ENCODE results near the gene CERK. TPM values are rescaled to one million over a fixed set of nuclear protein-coding genes. Genes with fewer than 3 reads are reported as not detected.

CERK gene
- total RNA-seq, 1 donor, result 28.2 TPM

GRCh38 chr22:46641811-46642266, 96.2 kb downstream of the CERK start:
- no peaks in the 10 kb centered on the region for H3K27me3 ChIP-seq (ENCODE audit: insufficient read depth, low read length)
- H3K4me3 ChIP-seq (ENCODE audit: insufficient read depth, low read length), result no peak overlapping the region
- H4K20me1 ChIP-seq (ENCODE audit: insufficient read depth, low read length), result peaks cover 41% of the 10 kb centered on the region
- no peak overlapping the region for H3K27ac ChIP-seq (ENCODE audit: low read depth, low read length)
- DNase-seq (ENCODE audit: insufficient read length, low spot score, missing footprints), result no peak
- no peak overlapping the region for H3K4me2 ChIP-seq (ENCODE audit: insufficient read depth, low read length)
- no peaks in the 10 kb centered on the region for H3K79me2 ChIP-seq (ENCODE audit: insufficient read depth, low read length)
- no peaks in the 10 kb centered on the region for H3K4me1 ChIP-seq (ENCODE audit: insufficient read depth, low read length)
- no peaks in the 10 kb centered on the region for H3K9me3 ChIP-seq (ENCODE audit: low read depth, low read length)
- no peak for TF ChIP-seq CTCF (IDR thresholded peaks at IDR 0.05; ENCODE audit: extremely low read depth, low read depth, low read length)
- no peaks in the 10 kb centered on the region for H3K36me3 ChIP-seq (ENCODE audit: insufficient read depth, low read length)
- no peak overlapping the region for H2AFZ ChIP-seq (ENCODE audit: low read length)

- Histone ChIP-seq H3K9me3 (ENCODE audit: low read depth, low read length) (no peaks in the 10 kb centered on the region), H3K4me1 (ENCODE audit: insufficient read depth, low read length) (no peaks in the 10 kb centered on the region), H3K36me3 (ENCODE audit: insufficient read depth, low read length) (no peaks in the 10 kb centered on the region), H2AFZ (ENCODE audit: low read length) (no peak overlapping the region), H3K27me3 (ENCODE audit: insufficient read depth, low read length) (no peaks in the 10 kb centered on the region), H3K4me2 (ENCODE audit: insufficient read depth, low read length) (no peak overlapping the region), H3K4me3 (ENCODE audit: insufficient read depth, low read length) (no peak overlapping the region), H3K27ac (ENCODE audit: low read depth, low read length) (no peak overlapping the region), H3K79me2 (ENCODE audit: insufficient read depth, low read length) (no peaks in the 10 kb centered on the region), H4K20me1 (ENCODE audit: insufficient read depth, low read length) (peaks cover 38% of the 10 kb centered on the region)
- TF ChIP-seq CTCF (IDR thresholded peaks at IDR 0.05; ENCODE audit: extremely low read depth, low read depth, low read length), result no peak
- no peak for DNase-seq (ENCODE audit: insufficient read length, low spot score, missing footprints)
Observed at GRCh38 chr22:46640293-46641055, 97.6 kb downstream of the CERK start.

GRCh38 chr22:46639843-46640242, 98.2 kb downstream of the CERK start:
- no peak overlapping the region for H2AFZ ChIP-seq (ENCODE audit: low read length)
- no peak overlapping the region for H3K4me2 ChIP-seq (ENCODE audit: insufficient read depth, low read length)
- no peaks in the 10 kb centered on the region for H3K4me1 ChIP-seq (ENCODE audit: insufficient read depth, low read length)
- H3K36me3 ChIP-seq (ENCODE audit: insufficient read depth, low read length), result no peaks in the 10 kb centered on the region
- H4K20me1 ChIP-seq (ENCODE audit: insufficient read depth, low read length), result peaks cover 34% of the 10 kb centered on the region
- H3K79me2 ChIP-seq (ENCODE audit: insufficient read depth, low read length), result no peaks in the 10 kb centered on the region
- H3K27me3 ChIP-seq (ENCODE audit: insufficient read depth, low read length), result no peaks in the 10 kb centered on the region
- no peak overlapping the region for H3K27ac ChIP-seq (ENCODE audit: low read depth, low read length)
- no peaks in the 10 kb centered on the region for H3K9me3 ChIP-seq (ENCODE audit: low read depth, low read length)
- H3K4me3 ChIP-seq (ENCODE audit: insufficient read depth, low read length), result no peak overlapping the region
- DNase-seq (ENCODE audit: insufficient read length, low spot score, missing footprints), result no peak
- TF ChIP-seq CTCF (IDR thresholded peaks at IDR 0.05; ENCODE audit: extremely low read depth, low read depth, low read length), result no peak

GRCh38 chr22:46638601-46639431, 99.2 kb downstream of the CERK start:
- H3K9me3 ChIP-seq (ENCODE audit: low read depth, low read length), result no peaks in the 10 kb centered on the region
- no peaks in the 10 kb centered on the region for H3K36me3 ChIP-seq (ENCODE audit: insufficient read depth, low read length)
- no peaks in the 10 kb centered on the region for H3K27me3 ChIP-seq (ENCODE audit: insufficient read depth, low read length)
- no peak for DNase-seq (ENCODE audit: insufficient read length, low spot score, missing footprints)
- H3K27ac ChIP-seq (ENCODE audit: low read depth, low read length), result no peak overlapping the region
- H3K4me2 ChIP-seq (ENCODE audit: insufficient read depth, low read length), result no peak overlapping the region
- no peak for TF ChIP-seq CTCF (IDR thresholded peaks at IDR 0.05; ENCODE audit: extremely low read depth, low read depth, low read length)
- peaks cover 27% of the 10 kb centered on the region for H4K20me1 ChIP-seq (ENCODE audit: insufficient read depth, low read length)
- H3K4me1 ChIP-seq (ENCODE audit: insufficient read depth, low read length), result no peaks in the 10 kb centered on the region
- no peaks in the 10 kb centered on the region for H3K79me2 ChIP-seq (ENCODE audit: insufficient read depth, low read length)
- H3K4me3 ChIP-seq (ENCODE audit: insufficient read depth, low read length), result no peak overlapping the region
- H2AFZ ChIP-seq (ENCODE audit: low read length), result no peak overlapping the region
